K562 (cell line): Measurements from ENCODE around the gene PPIP5K2. TPM values are rescaled to one million over a fixed set of nuclear protein-coding genes. Genes with fewer than 3 reads are reported as not detected.

Experiments used
- ATAC-seq: fragments of 200-7000 bp; cut with Tn5 transposase; 3 replicates; pipeline ENCODE4 v1.9.1; 2020; ENCODE audit warnings: moderate library complexity
- BruUV-seq: library from RNA; stranded (reverse); fragments of 400-500 nt; replicated peaks from 2 replicates; lab custom pipeline; 2021; lab: Mats Ljungman, UMichigan
- CTCF ChIA-PET: fragments of 300-600 bp; formaldehyde crosslinking; extraction: SDS; loops from one replicate; lab custom pipeline; 2021; ENCODE audit warnings: low intra/inter-chr PET ratio; lab: Yijun Ruan, JAX
- POLR2A ChIA-PET: fragments of 300-600, 350-650 bp; sonication (Branson Sonifier 250); formaldehyde crosslinking; extraction: SDS; loops from one replicate; lab custom pipeline; 2021; ENCODE audit warnings: antibody characterized with exemption, inconsistent platforms; lab: Yijun Ruan, JAX
- DNase-seq, 4 experiments: peaks; one replicate each; pipeline versions ENCODE4 v3.0.0 to v3.0.0-alpha.2; 2011 to 2018; ENCODE audit warnings: low spot score in 3 of 4, mixed read lengths in 3 of 4; ENCODE audit errors: extremely low read depth in 1 of 4
- FAIRE-seq: peaks from 2 replicates; lab custom pipeline; 2011; peaks lifted over from hg19 to GRCh38; lab: Jason Lieb, UNC
- H2AFZ ChIP-seq: 2 replicates; pipeline ENCODE4 v1.6.0; 2011; ENCODE audit warnings: low read depth, low read length, control low read depth, inconsistent platforms
- H3K27ac ChIP-seq: fragments of 200-600 bp; 3 replicates; pipeline ENCODE4 v1.8.0; 2011; ENCODE audit warnings: low read depth, mild to moderate bottlenecking, control low read depth, inconsistent platforms, low read length, moderate library complexity, mixed read lengths; ENCODE audit errors: extremely low read depth
- H3K27me3 ChIP-seq, 2 experiments: fragments of 300-600 bp in 1 of 2; 2 replicates in 1 of 2; 3 replicates in 1 of 2; pipeline versions ENCODE4 v1.6.0 to v1.8.0; 2011; ENCODE audit warnings: inconsistent platforms in 2 of 2, low read length in 2 of 2, mild to moderate bottlenecking in 1 of 2, mixed read lengths in 1 of 2, moderate library complexity in 1 of 2; ENCODE audit not compliant: control insufficient read depth in 2 of 2, insufficient read depth in 2 of 2
- H3K36me3 ChIP-seq: fragments of 300-600 bp; 3 replicates; pipeline ENCODE4 v1.8.0; 2011; ENCODE audit warnings: mild to moderate bottlenecking, low read length, inconsistent platforms; ENCODE audit not compliant: control insufficient read depth, insufficient read depth
- H3K4me1 ChIP-seq, 2 experiments: fragments of 200-600 bp in 1 of 2; replicated peaks in 1 of 2; 2 replicates in 1 of 2; 3 replicates in 1 of 2; pipeline versions ENCODE4 v1.5.1 to v1.8.0; 2011; ENCODE audit warnings: inconsistent platforms in 2 of 2, low read length in 2 of 2, mild to moderate bottlenecking in 1 of 2, mixed read lengths in 1 of 2, moderate library complexity in 1 of 2; ENCODE audit not compliant: control insufficient read depth in 2 of 2, insufficient read depth in 2 of 2
- H3K4me2 ChIP-seq: 2 replicates; pipeline ENCODE4 v1.6.1; 2011; ENCODE audit warnings: low read length, control low read depth, inconsistent platforms, mixed read lengths; ENCODE audit not compliant: insufficient read depth
- H3K4me3 ChIP-seq: fragments of 200-600 bp; sonication (generic), shearing (Covaris generic); 2 replicates; pipeline ENCODE4 v1.5.1; 2016; ENCODE audit warnings: control low read depth, inconsistent platforms
- H3K79me2 ChIP-seq: fragments of 200-600 bp; 3 replicates; pipeline ENCODE4 v1.8.0; 2011; ENCODE audit warnings: low read length, inconsistent platforms; ENCODE audit not compliant: control insufficient read depth, insufficient read depth
- H3K9ac ChIP-seq, 2 experiments: 2 replicates each; pipeline versions ENCODE4 v1.6.0 to v1.6.1; 2011; ENCODE audit warnings: low read depth in 2 of 2, low read length in 2 of 2, control low read depth in 1 of 2, inconsistent platforms in 1 of 2, mild to moderate bottlenecking in 1 of 2, mixed read lengths in 1 of 2; ENCODE audit not compliant: insufficient read depth in 1 of 2
- H3K9me1 ChIP-seq: one replicate; pipeline ENCODE4 v1.6.0; 2011; ENCODE audit warnings: inconsistent platforms, mild to moderate bottlenecking, low read length, moderate library complexity; ENCODE audit not compliant: control insufficient read depth, insufficient read depth
- H3K9me3 ChIP-seq: replicated peaks from 2 replicates; pipeline ENCODE4 v1.5.1; 2011; ENCODE audit warnings: low read depth, low read length, inconsistent platforms; ENCODE audit not compliant: control insufficient read depth, insufficient read depth
- H4K20me1 ChIP-seq: replicated peaks from 2 replicates; pipeline ENCODE4 v1.6.1; 2011; ENCODE audit warnings: low read length, inconsistent platforms, mixed read lengths; ENCODE audit not compliant: control insufficient read depth, insufficient read depth
- DIDO1 ChIP-seq: fragments of 450-650 bp; IDR thresholded peaks from 2 replicates; pipeline ENCODE4 v1.6.1; 2016; ENCODE audit warnings: low read depth, missing biosample characterization, missing genetic modification characterization
- ELK1 ChIP-seq: sonication (generic); formaldehyde crosslinking; IDR thresholded peaks from 2 replicates; pipeline ENCODE4 v1.8.1; 2022; ENCODE audit warnings: missing genetic modification reagents
- JUN ChIP-seq, 2 experiments: sonication (generic) in 1 of 2; formaldehyde crosslinking in 1 of 2; IDR thresholded peaks; 2 replicates each; pipeline versions ENCODE4 v1.6.1 to v1.8.0; 2012 to 2022; ENCODE audit warnings: borderline replicate concordance in 2 of 2, mild to moderate bottlenecking in 2 of 2, improper control_type of control experiment in 1 of 2, low read depth in 1 of 2, low read length in 1 of 2, missing genetic modification reagents in 1 of 2
- TARDBP ChIP-seq: fragments of 450-650 bp; IDR thresholded peaks from 2 replicates; pipeline ENCODE4 v1.6.1; 2016
- ZHX1 ChIP-seq: fragments of 150-350 bp; conservative IDR thresholded peaks from 2 replicates; pipeline ENCODE4 v1.6.1; 2014; ENCODE audit warnings: low read length
- WGBS: fragments of 100-300 bp; shearing (Covaris generic); methylation state at CpG from one replicate; pipeline ENCODE4 v1.1.6; 2016; ENCODE audit warnings: low coverage, mixed read lengths; ENCODE audit not compliant: insufficient coverage; ENCODE audit errors: missing lambda C conversion rate; 5-methylcytosine and 5-hydroxymethylcytosine counted together
- in situ Hi-C: fragments of 300-500 bp; cut with MboI; formaldehyde crosslinking; loops from 4 replicates; pipeline ENCODE4 v1.15.0; 2018; ENCODE audit warnings: inconsistent platforms, mixed read lengths
- intact Hi-C: fragments of 100-400 bp; cut with micrococcal nuclease; formaldehyde crosslinking; loops from 2 replicates; pipeline ENCODE4 v1.14.2; 2022
- polyA plus RNA-seq, 8 experiments: library from polyadenylated mRNA; depleted of rRNA in 4 of 8; stranded (reverse) in 5 of 8; unstranded in 3 of 8; fragments of >200 nt; fragmentation: Nextera tagmentation in 2 of 8; fragmentation: Illumina TruSeq in 1 of 8; extraction: Ambion mirVana in 2 of 8; extraction: Trizol in 1 of 8; gene quantifications; 2 replicates each; pipeline versions ENCODE4 v1.2.1 to v1.2.3, GENCODE V29; 2011 to 2014; ENCODE audit warnings: inconsistent platforms in 1 of 8, missing spikeins in 1 of 8
- total RNA-seq, 7 experiments: library from RNA; depleted of rRNA in 6 of 7; stranded (reverse); fragments of >200 nt in 6 of 7; fragmentation: Illumina TruSeq in 2 of 7; extraction: Trizol in 2 of 7; gene quantifications; 2 replicates each; pipeline versions ENCODE4 v1.2.1 to v1.2.3, GENCODE V29; 2011 to 2021; ENCODE audit warnings: low replicate concordance in 1 of 7

The PPIP5K2 gene
- total and polyA plus RNA-seq, 9 of the 15 experiments (the other 6 are each of a cell fraction or from before 2014, with no cell fraction given) = 39.4 to 150 (median 99.1) TPM

GRCh38 chr5:103133231-103133630 lies 13.1 kb downstream of the PPIP5K2 start:
- H3K9me3 ChIP-seq = no peaks in the 10 kb centered on the region
- H3K36me3 ChIP-seq = peaks cover 63% of the 10 kb centered on the region
- H2AFZ ChIP-seq = no peak overlapping the region
- no peaks in the 10 kb centered on the region for H4K20me1 ChIP-seq
- H3K27me3 ChIP-seq = no peaks in the 10 kb centered on the region
- WGBS = 85% methylated on average over 2 of the region's 2 CpGs
- DNase-seq (no peak), FAIRE-seq (no peak), ATAC-seq (no peak)
- no peak overlapping the region for H3K4me3 ChIP-seq
- H3K9me1 ChIP-seq = no peaks in the 10 kb centered on the region
- no peak overlapping the region for H3K9ac ChIP-seq
- no peak for TF ChIP-seq ZHX1
- TF ChIP-seq JUN (IDR thresholded peaks at IDR 0.05; ENCODE audit: borderline replicate concordance, low read depth, low read length) = no peak
- TF ChIP-seq JUN (CRISPR knock-in tag; IDR thresholded peaks at IDR 0.05; ENCODE audit: borderline replicate concordance) = no peak
- TF ChIP-seq DIDO1 (tag) = no peak
- TF ChIP-seq ELK1 (CRISPR knock-in tag) = no peak
- no peak for TF ChIP-seq TARDBP
- peaks cover 29% of the 10 kb centered on the region for H3K79me2 ChIP-seq
- H3K4me2 ChIP-seq = no peak overlapping the region
- intact Hi-C loops = no loop called here
- ChIA-PET CTCF (no interaction called here), POLR2A (interaction anchor here (1.5 kb wide), 1 partner anchor 13 kb away, joined by 7 read pairs; the partner anchor contains the start of genes GIN1 and PPIP5K2)
- in situ Hi-C loops = no loop called here
- no peak overlapping the region for H3K27ac ChIP-seq
- no TSS peak for BruUV-seq
- no peaks in the 10 kb centered on the region for H3K4me1 ChIP-seq
